K562 (cell line): ENCODE data around the gene CFD. TPM values are rescaled to one million over a fixed set of nuclear protein-coding genes. Genes with fewer than 3 reads are reported as not detected.
A peak's percentile ranks its signal among the peaks of the same experiment; 100 is the strongest.

ENCODE experiments used
- ATAC-seq: fragments of 200-7000 bp; cut with Tn5 transposase; 3 replicates; pipeline ENCODE4 v1.9.1; 2020; ENCODE audit warnings: moderate library complexity
- BruUV-seq: library from RNA; stranded (reverse); fragments of 400-500 nt; replicated peaks from 2 replicates; lab custom pipeline; 2021; lab: Mats Ljungman, UMichigan
- CTCF ChIA-PET: fragments of 300-600 bp; formaldehyde crosslinking; extraction: SDS; loops from one replicate; lab custom pipeline; 2021; ENCODE audit warnings: low intra/inter-chr PET ratio; lab: Yijun Ruan, JAX
- POLR2A ChIA-PET: fragments of 300-600, 350-650 bp; sonication (Branson Sonifier 250); formaldehyde crosslinking; extraction: SDS; loops from one replicate; lab custom pipeline; 2021; ENCODE audit warnings: antibody characterized with exemption, inconsistent platforms; lab: Yijun Ruan, JAX
- DNase-seq, 4 experiments: peaks; one replicate each; pipeline versions ENCODE4 v3.0.0 to v3.0.0-alpha.2; 2011 to 2018; ENCODE audit warnings: low spot score in 3 of 4, mixed read lengths in 3 of 4; ENCODE audit errors: extremely low read depth in 1 of 4
- FAIRE-seq: peaks from 2 replicates; lab custom pipeline; 2011; peaks lifted over from hg19 to GRCh38; lab: Jason Lieb, UNC
- H2AFZ ChIP-seq: 2 replicates; pipeline ENCODE4 v1.6.0; 2011; ENCODE audit warnings: low read depth, low read length, control low read depth, inconsistent platforms
- H3K27ac ChIP-seq: fragments of 200-600 bp; 3 replicates; pipeline ENCODE4 v1.8.0; 2011; ENCODE audit warnings: low read depth, mild to moderate bottlenecking, control low read depth, inconsistent platforms, low read length, moderate library complexity, mixed read lengths; ENCODE audit errors: extremely low read depth
- H3K27me3 ChIP-seq, 2 experiments: fragments of 300-600 bp in 1 of 2; 2 replicates in 1 of 2; 3 replicates in 1 of 2; pipeline versions ENCODE4 v1.6.0 to v1.8.0; 2011; ENCODE audit warnings: inconsistent platforms in 2 of 2, low read length in 2 of 2, mild to moderate bottlenecking in 1 of 2, mixed read lengths in 1 of 2, moderate library complexity in 1 of 2; ENCODE audit not compliant: control insufficient read depth in 2 of 2, insufficient read depth in 2 of 2
- H3K36me3 ChIP-seq: fragments of 300-600 bp; 3 replicates; pipeline ENCODE4 v1.8.0; 2011; ENCODE audit warnings: mild to moderate bottlenecking, low read length, inconsistent platforms; ENCODE audit not compliant: control insufficient read depth, insufficient read depth
- H3K4me1 ChIP-seq, 2 experiments: fragments of 200-600 bp in 1 of 2; replicated peaks in 1 of 2; 2 replicates in 1 of 2; 3 replicates in 1 of 2; pipeline versions ENCODE4 v1.5.1 to v1.8.0; 2011; ENCODE audit warnings: inconsistent platforms in 2 of 2, low read length in 2 of 2, mild to moderate bottlenecking in 1 of 2, mixed read lengths in 1 of 2, moderate library complexity in 1 of 2; ENCODE audit not compliant: control insufficient read depth in 2 of 2, insufficient read depth in 2 of 2
- H3K4me2 ChIP-seq: 2 replicates; pipeline ENCODE4 v1.6.1; 2011; ENCODE audit warnings: low read length, control low read depth, inconsistent platforms, mixed read lengths; ENCODE audit not compliant: insufficient read depth
- H3K4me3 ChIP-seq: fragments of 200-600 bp; sonication (generic), shearing (Covaris generic); 2 replicates; pipeline ENCODE4 v1.5.1; 2016; ENCODE audit warnings: control low read depth, inconsistent platforms
- H3K79me2 ChIP-seq: fragments of 200-600 bp; 3 replicates; pipeline ENCODE4 v1.8.0; 2011; ENCODE audit warnings: low read length, inconsistent platforms; ENCODE audit not compliant: control insufficient read depth, insufficient read depth
- H3K9ac ChIP-seq, 2 experiments: 2 replicates each; pipeline versions ENCODE4 v1.6.0 to v1.6.1; 2011; ENCODE audit warnings: low read depth in 2 of 2, low read length in 2 of 2, control low read depth in 1 of 2, inconsistent platforms in 1 of 2, mild to moderate bottlenecking in 1 of 2, mixed read lengths in 1 of 2; ENCODE audit not compliant: insufficient read depth in 1 of 2
- H3K9me1 ChIP-seq: one replicate; pipeline ENCODE4 v1.6.0; 2011; ENCODE audit warnings: inconsistent platforms, mild to moderate bottlenecking, low read length, moderate library complexity; ENCODE audit not compliant: control insufficient read depth, insufficient read depth
- H3K9me3 ChIP-seq: replicated peaks from 2 replicates; pipeline ENCODE4 v1.5.1; 2011; ENCODE audit warnings: low read depth, low read length, inconsistent platforms; ENCODE audit not compliant: control insufficient read depth, insufficient read depth
- H4K20me1 ChIP-seq: replicated peaks from 2 replicates; pipeline ENCODE4 v1.6.1; 2011; ENCODE audit warnings: low read length, inconsistent platforms, mixed read lengths; ENCODE audit not compliant: control insufficient read depth, insufficient read depth
- BMI1 ChIP-seq: fragments of 150-350 bp; IDR thresholded peaks from 2 replicates; pipeline ENCODE4 v1.6.1; 2014; ENCODE audit warnings: low read length
- CBX1 ChIP-seq: sonication (generic); IDR thresholded peaks from 2 replicates; pipeline ENCODE4 v1.6.1; 2016; ENCODE audit warnings: antibody characterized with exemption, low read depth, mild to moderate bottlenecking
- E2F3 ChIP-seq: fragments of 250-450 bp; sonication (Bioruptor Pico); IDR thresholded peaks from 2 replicates; pipeline ENCODE4 v1.4.0; 2020; ENCODE audit warnings: mild to moderate bottlenecking
- GATAD2A ChIP-seq: fragments of 450-650 bp; IDR thresholded peaks from 2 replicates; pipeline ENCODE4 v1.6.1; 2017
- ID3 ChIP-seq, 2 experiments: fragments of 250-450 bp in 1 of 2; fragments of 450-650 bp in 1 of 2; sonication (Bioruptor Pico) in 1 of 2; IDR thresholded peaks; 2 replicates each; pipeline versions ENCODE4 v1.6.1 to v1.8.0; 2016 to 2021; ENCODE audit warnings: mild to moderate bottlenecking in 2 of 2, moderate library complexity in 2 of 2, missing compliant biosample characterization in 1 of 2, missing genetic modification characterization in 1 of 2
- MBD1 ChIP-seq: fragments of 250-450 bp; sonication (Bioruptor Pico); IDR thresholded peaks from 2 replicates; pipeline ENCODE4 v1.8.0; 2022; ENCODE audit warnings: inconsistent platforms
- MCM7 ChIP-seq, 2 experiments: fragments of 450-650 bp; IDR thresholded peaks; 2 replicates each; pipeline ENCODE4 v1.6.1; 2016 to 2018
- MLX ChIP-seq, 2 experiments: fragments of 450-650 bp in 1 of 2; sonication (generic) in 1 of 2; formaldehyde crosslinking; conservative IDR thresholded peaks; 2 replicates each; pipeline versions ENCODE4 v1.4.0 to v1.8.1; 2020 to 2022; ENCODE audit warnings: mild to moderate bottlenecking in 1 of 2, missing genetic modification reagents in 1 of 2
- NFIC ChIP-seq: fragments of 450-650 bp; IDR thresholded peaks from 2 replicates; pipeline ENCODE4 v1.6.1; 2017; ENCODE audit warnings: mild to moderate bottlenecking, inconsistent platforms
- POLR2A ChIP-seq: fragments of 450-650 bp; conservative IDR thresholded peaks from 2 replicates; pipeline ENCODE4 v1.6.1; 2016
- TBP ChIP-seq: optimal IDR thresholded peaks from 2 replicates; pipeline ENCODE3; 2011; ENCODE audit warnings: low read depth, low read length, improper control_type of control experiment
- ZMIZ1 ChIP-seq, 2 experiments: fragments of 150-350 bp in 1 of 2; IDR thresholded peaks; 2 replicates each; pipeline ENCODE4 v1.6.1; 2012 to 2016; ENCODE audit warnings: low read depth in 2 of 2, low read length in 2 of 2, mild to moderate bottlenecking in 1 of 2, moderate library complexity in 1 of 2
- ZNF146 ChIP-seq: IDR thresholded peaks from one replicate; pipeline ENCODE4 v1.6.1; 2018; ENCODE audit warnings: missing compliant biosample characterization; ENCODE audit not compliant: unreplicated experiment
- ZNF584 ChIP-seq: fragments of 200-800 bp; sonication (Bioruptor generic); IDR thresholded peaks from 2 replicates; pipeline ENCODE4 v1.6.1; 2016; ENCODE audit warnings: low read depth, mild to moderate bottlenecking, missing genetic modification characterization, missing compliant biosample characterization
- WGBS: fragments of 100-300 bp; shearing (Covaris generic); methylation state at CpG from one replicate; pipeline ENCODE4 v1.1.6; 2016; ENCODE audit warnings: low coverage, mixed read lengths; ENCODE audit not compliant: insufficient coverage; ENCODE audit errors: missing lambda C conversion rate; 5-methylcytosine and 5-hydroxymethylcytosine counted together
- in situ Hi-C: fragments of 300-500 bp; cut with MboI; formaldehyde crosslinking; loops from 4 replicates; pipeline ENCODE4 v1.15.0; 2018; ENCODE audit warnings: inconsistent platforms, mixed read lengths
- intact Hi-C: fragments of 100-400 bp; cut with micrococcal nuclease; formaldehyde crosslinking; loops from 2 replicates; pipeline ENCODE4 v1.14.2; 2022
- polyA plus RNA-seq, 8 experiments: library from polyadenylated mRNA; depleted of rRNA in 4 of 8; stranded (reverse) in 5 of 8; unstranded in 3 of 8; fragments of >200 nt; fragmentation: Nextera tagmentation in 2 of 8; fragmentation: Illumina TruSeq in 1 of 8; extraction: Ambion mirVana in 2 of 8; extraction: Trizol in 1 of 8; gene quantifications; 2 replicates each; pipeline versions ENCODE4 v1.2.1 to v1.2.3, GENCODE V29; 2011 to 2014; ENCODE audit warnings: inconsistent platforms in 1 of 8, missing spikeins in 1 of 8
- total RNA-seq, 7 experiments: library from RNA; depleted of rRNA in 6 of 7; stranded (reverse); fragments of >200 nt in 6 of 7; fragmentation: Illumina TruSeq in 2 of 7; extraction: Trizol in 2 of 7; gene quantifications; 2 replicates each; pipeline versions ENCODE4 v1.2.1 to v1.2.3, GENCODE V29; 2011 to 2021; ENCODE audit warnings: low replicate concordance in 1 of 7

CFD gene
- total and polyA plus RNA-seq, 9 of the 15 experiments (the other 6 are each of a cell fraction or from before 2014, with no cell fraction given): 0.52 to 59.4 (median 7.6) TPM

GRCh38 chr19:823565-824121 is 35.8 kb upstream of the CFD start:
- Histone ChIP-seq H3K9me1 (no peaks in the 10 kb centered on the region), H3K4me3 (peak overlapping the region; percentile 34), H3K79me2 (peaks cover 22% of the 10 kb centered on the region; the same call in 2 of the 3 replicates), H3K4me2 (peak overlapping the region; percentile 71), H3K27me3 (no peaks in the 10 kb centered on the region), H2AFZ (peak overlapping the region; percentile 68; the same call in 1 of the 2 replicates), H3K4me1 (peaks cover 15 to 68% of the 10 kb centered on the region in 2 experiments), H3K36me3 (no peaks in the 10 kb centered on the region), H3K9me3 (no peaks in the 10 kb centered on the region), H4K20me1 (no peaks in the 10 kb centered on the region), H3K27ac (peak overlapping the region; percentile 83), H3K9ac (peak overlapping the region; percentile 64 to 91)
- ChIA-PET POLR2A (interaction anchor here (0.6 to 2.4 kb wide), 4 partner anchors 8 to 281 kb away, joined by 3 to 9 read pairs (median 4); no protein-coding TSS in a partner anchor), CTCF (no interaction called here)
- in situ Hi-C loops: no loop called here
- intact Hi-C loops: no loop called here
- peak; percentile 78 for ATAC-seq
- 3% methylated on average over 12 of the region's 12 CpGs for WGBS
- BruUV-seq: TSS peak; percentile 68
- DNase-seq: peak; percentile 61 to 75 (median 68)
- peak; percentile 96 for FAIRE-seq
- TF ChIP-seq TBP (peak; percentile 60), ZMIZ1 (IDR thresholded peaks at IDR 0.05; ENCODE audit: low read depth in 2 of 2, low read length in 2 of 2) (peak in 1 of 2 experiments; percentile 40; a peak in 1 of 4 replicates), ZNF584 (CRISPR knock-in tag) (peak; percentile 7; the same call in 1 of the 2 replicates), MCM7 (IDR thresholded peaks at IDR 0.05) (no peak), E2F3 (CRISPR knock-in tag) (0 out of 2 replicates have a peak, but pooled peaks have one; percentile 36), ZNF146 (CRISPR knock-in tag) (no peak), BMI1 (no peak), GATAD2A (peak; percentile 68; the same call in 1 of the 2 replicates), MBD1 (CRISPR knock-in tag) (no peak), POLR2A (peak; percentile 62; the same call in 1 of the 2 replicates), MLX (CRISPR knock-in tag; conservative IDR thresholded peaks at IDR 0.05) (0 out of 4 replicates have a peak, but pooled peaks of 1 of the 2 experiments have one; percentile 23), NFIC (no peak), ID3 (CRISPR knock-in tag; IDR thresholded peaks at IDR 0.05) (no peak), ID3 (tag; IDR thresholded peaks at IDR 0.05) (peak; percentile 82; the same call in 1 of the 2 replicates), CBX1 (peak; percentile 85; the same call in 1 of the 2 replicates)
